ENCODE data around the gene PRR15L. TPM values are rescaled to one million over a fixed set of nuclear protein-coding genes. Genes with fewer than 3 reads are reported as not detected.

Gene PRR15L
- total and polyA plus RNA-seq, 2 of the 8 experiments (the other 6 are each of a cell fraction or from before 2014, with no cell fraction given): 0.26 to 1.1 TPM

DNA sequence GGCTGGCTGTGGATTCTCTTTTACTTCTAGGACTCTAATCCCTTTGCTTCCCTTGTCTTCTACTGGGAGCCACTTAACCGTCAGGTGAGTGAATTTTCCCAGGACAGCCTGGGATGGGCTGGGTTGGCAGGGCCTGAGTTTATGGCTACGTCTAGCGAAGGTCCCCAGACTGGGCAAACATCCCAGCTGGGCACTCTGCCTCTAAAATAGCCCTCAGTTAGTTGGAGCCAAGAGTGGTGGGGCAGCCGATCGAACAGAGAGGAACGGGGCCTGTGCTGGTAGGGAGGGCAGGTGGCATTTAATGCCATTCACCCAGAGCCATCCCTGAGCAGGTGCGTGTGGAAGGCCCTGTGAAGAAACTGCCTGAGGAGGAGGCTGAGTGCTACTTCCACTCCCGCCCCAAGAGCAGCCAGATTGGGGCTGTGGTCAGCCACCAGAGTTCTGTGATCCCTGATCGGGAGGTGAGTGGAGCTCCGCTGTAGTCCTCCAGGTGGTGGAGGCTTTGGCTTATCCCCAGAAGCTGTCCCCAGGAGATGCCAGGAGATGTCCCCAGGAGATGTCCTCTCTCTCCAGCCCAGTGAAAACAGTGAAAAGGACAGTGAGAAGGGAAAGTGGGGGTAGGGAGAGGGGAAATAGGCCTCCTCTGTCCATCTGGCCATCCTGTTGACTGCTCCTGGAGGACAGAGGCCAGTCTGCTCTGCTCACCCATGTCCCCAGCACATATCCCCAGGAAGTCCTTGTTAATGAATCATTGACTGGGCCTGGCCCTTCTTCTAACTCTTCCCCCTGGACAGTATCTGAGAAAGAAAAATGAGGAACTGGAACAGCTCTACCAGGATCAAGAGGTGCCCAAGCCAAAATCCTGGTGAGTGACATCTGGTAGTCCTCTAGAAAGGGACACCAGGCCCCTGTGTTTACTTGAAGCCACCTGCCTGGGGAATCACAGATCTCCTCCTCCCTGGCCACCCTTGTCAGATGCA, 11.9 kb downstream of the PRR15L start (continued):
- TF ChIP-seq, protein P1, sequence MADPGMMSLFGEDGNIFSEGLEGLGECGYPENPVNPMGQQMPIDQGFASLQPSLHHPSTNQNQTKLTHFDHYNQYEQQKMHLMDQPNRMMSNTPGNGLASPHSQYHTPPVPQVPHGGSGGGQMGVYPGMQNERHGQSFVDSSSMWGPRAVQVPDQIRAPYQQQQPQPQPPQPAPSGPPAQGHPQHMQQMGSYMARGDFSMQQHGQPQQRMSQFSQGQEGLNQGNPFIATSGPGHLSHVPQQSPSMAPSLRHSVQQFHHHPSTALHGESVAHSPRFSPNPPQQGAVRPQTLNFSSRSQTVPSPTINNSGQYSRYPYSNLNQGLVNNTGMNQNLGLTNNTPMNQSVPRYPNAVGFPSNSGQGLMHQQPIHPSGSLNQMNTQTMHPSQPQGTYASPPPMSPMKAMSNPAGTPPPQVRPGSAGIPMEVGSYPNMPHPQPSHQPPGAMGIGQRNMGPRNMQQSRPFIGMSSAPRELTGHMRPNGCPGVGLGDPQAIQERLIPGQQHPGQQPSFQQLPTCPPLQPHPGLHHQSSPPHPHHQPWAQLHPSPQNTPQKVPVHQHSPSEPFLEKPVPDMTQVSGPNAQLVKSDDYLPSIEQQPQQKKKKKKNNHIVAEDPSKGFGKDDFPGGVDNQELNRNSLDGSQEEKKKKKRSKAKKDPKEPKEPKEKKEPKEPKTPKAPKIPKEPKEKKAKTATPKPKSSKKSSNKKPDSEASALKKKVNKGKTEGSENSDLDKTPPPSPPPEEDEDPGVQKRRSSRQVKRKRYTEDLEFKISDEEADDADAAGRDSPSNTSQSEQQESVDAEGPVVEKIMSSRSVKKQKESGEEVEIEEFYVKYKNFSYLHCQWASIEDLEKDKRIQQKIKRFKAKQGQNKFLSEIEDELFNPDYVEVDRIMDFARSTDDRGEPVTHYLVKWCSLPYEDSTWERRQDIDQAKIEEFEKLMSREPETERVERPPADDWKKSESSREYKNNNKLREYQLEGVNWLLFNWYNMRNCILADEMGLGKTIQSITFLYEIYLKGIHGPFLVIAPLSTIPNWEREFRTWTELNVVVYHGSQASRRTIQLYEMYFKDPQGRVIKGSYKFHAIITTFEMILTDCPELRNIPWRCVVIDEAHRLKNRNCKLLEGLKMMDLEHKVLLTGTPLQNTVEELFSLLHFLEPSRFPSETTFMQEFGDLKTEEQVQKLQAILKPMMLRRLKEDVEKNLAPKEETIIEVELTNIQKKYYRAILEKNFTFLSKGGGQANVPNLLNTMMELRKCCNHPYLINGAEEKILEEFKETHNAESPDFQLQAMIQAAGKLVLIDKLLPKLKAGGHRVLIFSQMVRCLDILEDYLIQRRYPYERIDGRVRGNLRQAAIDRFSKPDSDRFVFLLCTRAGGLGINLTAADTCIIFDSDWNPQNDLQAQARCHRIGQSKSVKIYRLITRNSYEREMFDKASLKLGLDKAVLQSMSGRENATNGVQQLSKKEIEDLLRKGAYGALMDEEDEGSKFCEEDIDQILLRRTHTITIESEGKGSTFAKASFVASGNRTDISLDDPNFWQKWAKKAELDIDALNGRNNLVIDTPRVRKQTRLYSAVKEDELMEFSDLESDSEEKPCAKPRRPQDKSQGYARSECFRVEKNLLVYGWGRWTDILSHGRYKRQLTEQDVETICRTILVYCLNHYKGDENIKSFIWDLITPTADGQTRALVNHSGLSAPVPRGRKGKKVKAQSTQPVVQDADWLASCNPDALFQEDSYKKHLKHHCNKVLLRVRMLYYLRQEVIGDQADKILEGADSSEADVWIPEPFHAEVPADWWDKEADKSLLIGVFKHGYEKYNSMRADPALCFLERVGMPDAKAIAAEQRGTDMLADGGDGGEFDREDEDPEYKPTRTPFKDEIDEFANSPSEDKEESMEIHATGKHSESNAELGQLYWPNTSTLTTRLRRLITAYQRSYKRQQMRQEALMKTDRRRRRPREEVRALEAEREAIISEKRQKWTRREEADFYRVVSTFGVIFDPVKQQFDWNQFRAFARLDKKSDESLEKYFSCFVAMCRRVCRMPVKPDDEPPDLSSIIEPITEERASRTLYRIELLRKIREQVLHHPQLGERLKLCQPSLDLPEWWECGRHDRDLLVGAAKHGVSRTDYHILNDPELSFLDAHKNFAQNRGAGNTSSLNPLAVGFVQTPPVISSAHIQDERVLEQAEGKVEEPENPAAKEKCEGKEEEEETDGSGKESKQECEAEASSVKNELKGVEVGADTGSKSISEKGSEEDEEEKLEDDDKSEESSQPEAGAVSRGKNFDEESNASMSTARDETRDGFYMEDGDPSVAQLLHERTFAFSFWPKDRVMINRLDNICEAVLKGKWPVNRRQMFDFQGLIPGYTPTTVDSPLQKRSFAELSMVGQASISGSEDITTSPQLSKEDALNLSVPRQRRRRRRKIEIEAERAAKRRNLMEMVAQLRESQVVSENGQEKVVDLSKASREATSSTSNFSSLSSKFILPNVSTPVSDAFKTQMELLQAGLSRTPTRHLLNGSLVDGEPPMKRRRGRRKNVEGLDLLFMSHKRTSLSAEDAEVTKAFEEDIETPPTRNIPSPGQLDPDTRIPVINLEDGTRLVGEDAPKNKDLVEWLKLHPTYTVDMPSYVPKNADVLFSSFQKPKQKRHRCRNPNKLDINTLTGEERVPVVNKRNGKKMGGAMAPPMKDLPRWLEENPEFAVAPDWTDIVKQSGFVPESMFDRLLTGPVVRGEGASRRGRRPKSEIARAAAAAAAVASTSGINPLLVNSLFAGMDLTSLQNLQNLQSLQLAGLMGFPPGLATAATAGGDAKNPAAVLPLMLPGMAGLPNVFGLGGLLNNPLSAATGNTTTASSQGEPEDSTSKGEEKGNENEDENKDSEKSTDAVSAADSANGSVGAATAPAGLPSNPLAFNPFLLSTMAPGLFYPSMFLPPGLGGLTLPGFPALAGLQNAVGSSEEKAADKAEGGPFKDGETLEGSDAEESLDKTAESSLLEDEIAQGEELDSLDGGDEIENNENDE (IDR thresholded peaks at IDR 0.05; ENCODE audit: insufficient replicate concordance, low read length): no peak
- TF ChIP-seq CHD1 (IDR thresholded peaks at IDR 0.05; ENCODE audit: low read depth, low read length) (no peak), KDM5A (IDR thresholded peaks at IDR 0.05; ENCODE audit: low read length) (no peak), EP300 (IDR thresholded peaks at IDR 0.05; ENCODE audit: borderline replicate concordance in 1 of 2, low read depth in 2 of 2, low read length in 2 of 2) (no peak), JUND (IDR thresholded peaks at IDR 0.05; ENCODE audit: low read length) (no peak), RXRA (IDR thresholded peaks at IDR 0.05; ENCODE audit: insufficient read depth, low read depth, low read length) (no peak), SUZ12 (IDR thresholded peaks at IDR 0.05; ENCODE audit: low read length) (no peak), POLR2A (IDR thresholded peaks at IDR 0.05; ENCODE audit: control extremely low read depth in 1 of 2, low read depth in 2 of 2, low read length in 2 of 2) (no peak)
- TF ChIP-seq, protein P2, sequence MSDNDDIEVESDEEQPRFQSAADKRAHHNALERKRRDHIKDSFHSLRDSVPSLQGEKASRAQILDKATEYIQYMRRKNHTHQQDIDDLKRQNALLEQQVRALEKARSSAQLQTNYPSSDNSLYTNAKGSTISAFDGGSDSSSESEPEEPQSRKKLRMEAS (IDR thresholded peaks at IDR 0.05): no peak

Measured in H1 (cell line).